NB4 (cell line): ENCODE measurements around the gene IL10.

Experiments
- CTCF ChIP-seq: IDR thresholded peaks from one replicate; pipeline ENCODE4 v1.5.1; 2012; ENCODE audit warnings: low read depth, low read length
- POLR2A ChIP-seq: IDR thresholded peaks from 2 replicates; pipeline ENCODE4 v1.6.1; 2011; ENCODE audit warnings: mild to moderate bottlenecking; ENCODE audit not compliant: insufficient read length; ENCODE audit errors: extremely low read depth

DNA sequence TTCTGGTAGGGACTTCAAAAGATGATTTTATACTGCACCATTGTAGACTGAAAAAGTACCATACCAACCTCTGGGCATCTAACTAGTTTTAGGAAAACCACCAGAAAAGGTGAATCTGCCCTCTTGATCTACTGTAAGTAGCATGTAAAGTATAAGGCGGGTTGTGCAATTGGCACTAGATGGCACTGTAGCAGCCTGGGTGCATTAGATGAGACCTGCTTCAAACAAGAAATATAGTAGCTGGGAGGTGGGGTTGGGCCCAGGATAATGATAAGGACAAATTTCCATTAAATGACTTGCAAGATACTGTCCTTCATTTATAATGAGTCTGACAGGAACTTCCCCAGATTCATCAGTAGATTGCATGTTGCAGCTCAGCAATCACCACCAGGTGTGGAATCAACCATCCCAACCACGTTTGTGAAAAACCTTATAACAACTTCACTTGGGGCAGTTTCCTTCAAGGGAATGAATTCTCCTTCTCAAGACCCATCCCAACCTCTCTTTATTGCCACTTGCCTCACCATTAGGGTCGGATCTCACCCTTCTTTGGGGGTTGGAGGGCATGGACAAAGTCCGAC, 37.3 kb upstream of the IL10 start:
- TF ChIP-seq POLR2A (no peak), CTCF (peak; percentile 63)
